Caco-2 (cell line): ENCODE measurements around the gene TREML1. TPM values are rescaled to one million over a fixed set of nuclear protein-coding genes. Genes with fewer than 3 reads are reported as not detected.
"Not testable (repeated sequence)": the region's sequence is repeated elsewhere in the genome, so short reads cannot be mapped to it uniquely, and the experiment has no call there.

Experiments used
- BruUV-seq: library from RNA; stranded (reverse); fragments of 400-500 nt; replicated peaks from 2 replicates; lab custom pipeline; 2021; lab: Mats Ljungman, UMichigan
- CTCF ChIA-PET: fragments of 300-600 bp; sonication (Branson Sonifier 250); formaldehyde crosslinking; loops from one replicate; lab custom pipeline; 2022; ENCODE audit warnings: antibody characterized with exemption; lab: Charles Lee
- POLR2A ChIA-PET: fragments of 300-600 bp; sonication (Branson Sonifier 250); formaldehyde crosslinking; loops from one replicate; lab custom pipeline; 2022; ENCODE audit warnings: antibody characterized with exemption; lab: Charles Lee
- DNase-seq, 2 experiments: peaks; one replicate each; pipeline versions ENCODE4 v3.0.0 to v3.0.0-alpha.2; 2020 to 2022
- H3K27me3 ChIP-seq: replicated peaks from 2 replicates; pipeline ENCODE4 v1.6.0; 2011; ENCODE audit warnings: low read length; ENCODE audit not compliant: control insufficient read depth, insufficient read depth
- H3K36me3 ChIP-seq: 2 replicates; pipeline ENCODE4 v1.5.1; 2011; ENCODE audit warnings: low read length; ENCODE audit not compliant: control insufficient read depth, insufficient read depth
- H3K4me1 ChIP-seq: fragments of 250-450 bp; sonication (Bioruptor Pico); 2 replicates; pipeline ENCODE4 v1.5.1; 2020; ENCODE audit warnings: mild to moderate bottlenecking
- H3K4me3 ChIP-seq: 2 replicates; pipeline ENCODE4 v1.5.1; 2011; ENCODE audit warnings: low read depth, mild to moderate bottlenecking, control low read depth, low read length
- H3K9me3 ChIP-seq: fragments of 250-450 bp; sonication (Bioruptor Pico); 2 replicates; pipeline ENCODE4 v1.5.1; 2020; ENCODE audit warnings: mild to moderate bottlenecking, moderate library complexity
- H3K27ac Mint-ChIP-seq: one replicate; pipeline ENCODE4 v1.8.0; 2022; ENCODE audit warnings: mixed read lengths; ENCODE audit not compliant: unreplicated experiment
- H3K27me3 Mint-ChIP-seq: one replicate; pipeline ENCODE4 v1.8.0; 2022; ENCODE audit warnings: mixed read lengths; ENCODE audit not compliant: insufficient read depth, unreplicated experiment
- H3K36me3 Mint-ChIP-seq: one replicate; pipeline ENCODE4 v1.8.0; 2022; ENCODE audit warnings: mild to moderate bottlenecking, mixed read lengths; ENCODE audit not compliant: insufficient read depth, unreplicated experiment
- H3K4me1 Mint-ChIP-seq: one replicate; pipeline ENCODE4 v1.8.0; 2022; ENCODE audit warnings: low read depth, mixed read lengths; ENCODE audit not compliant: unreplicated experiment
- H3K4me3 Mint-ChIP-seq: one replicate; pipeline ENCODE4 v1.8.0; 2022; ENCODE audit warnings: mild to moderate bottlenecking, moderate library complexity, mixed read lengths; ENCODE audit not compliant: unreplicated experiment
- H3K9me3 Mint-ChIP-seq: one replicate; pipeline ENCODE4 v1.8.0; 2022; ENCODE audit warnings: mixed read lengths; ENCODE audit not compliant: unreplicated experiment
- intact Hi-C: fragments of 100-400 bp; cut with micrococcal nuclease; formaldehyde crosslinking; loops from one replicate; pipeline ENCODE4 v1.10.0; 2022; ENCODE audit not compliant: unreplicated experiment
- total RNA-seq: library from RNA; stranded (reverse); gene quantifications from 2 replicates; pipeline ENCODE4 v1.2.3, GENCODE V29; 2022
- TF ChIP-seq, protein P1 (sequence below), 2 experiments: fragments of 200-600 bp in 1 of 2; IDR thresholded peaks; 1 replicate in 1 of 2; 2 replicates in 1 of 2; pipeline versions ENCODE4 v1.5.1 to v1.8.0; 2011 to 2022; ENCODE audit warnings: antibody characterized with exemption in 1 of 2, control low read depth in 1 of 2, inconsistent platforms in 1 of 2, low read depth in 1 of 2, low read length in 1 of 2, mild to moderate bottlenecking in 1 of 2, moderate library complexity in 1 of 2; ENCODE audit not compliant: insufficient read depth in 1 of 2, severe bottlenecking in 1 of 2, unreplicated experiment in 1 of 2

TREML1 gene
- total RNA-seq, 1 experiment from 2014 or later, result not detected

DNA sequence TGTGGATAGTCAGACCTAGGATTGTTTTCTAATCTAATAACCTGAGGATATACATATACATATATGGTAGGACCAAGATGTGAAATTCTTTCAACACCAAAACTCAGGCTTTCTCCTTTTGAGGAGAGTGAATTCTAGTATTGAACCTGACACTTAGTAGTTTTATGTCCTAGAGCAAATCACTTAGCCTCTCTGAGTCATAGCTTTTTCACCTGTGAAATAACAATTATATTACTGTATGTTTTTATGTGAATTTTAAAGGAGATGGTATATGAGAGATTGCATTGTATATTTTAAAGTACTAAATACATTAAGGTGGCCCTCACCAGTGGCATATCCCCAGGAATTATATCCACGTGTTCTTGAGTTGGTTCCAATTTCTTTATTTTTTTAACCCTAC is 34.6 kb downstream of the TREML1 start:
- Histone ChIP-seq H3K36me3 (no peaks in the 10 kb centered on the region), H3K9me3 (no peaks in the 10 kb centered on the region), H3K27me3 (no peaks in the 10 kb centered on the region), H3K4me1 (no peaks in the 10 kb centered on the region), H3K4me3 (no peak overlapping the region)
- no peak overlapping the region for H3K27ac Mint-ChIP-seq
- no peaks in the 10 kb centered on the region for H3K9me3 Mint-ChIP-seq
- no TSS peak for BruUV-seq
- no peaks in the 10 kb centered on the region for H3K36me3 Mint-ChIP-seq
- peaks cover 11% of the 10 kb centered on the region for H3K4me1 Mint-ChIP-seq
- TF ChIP-seq, protein P1, sequence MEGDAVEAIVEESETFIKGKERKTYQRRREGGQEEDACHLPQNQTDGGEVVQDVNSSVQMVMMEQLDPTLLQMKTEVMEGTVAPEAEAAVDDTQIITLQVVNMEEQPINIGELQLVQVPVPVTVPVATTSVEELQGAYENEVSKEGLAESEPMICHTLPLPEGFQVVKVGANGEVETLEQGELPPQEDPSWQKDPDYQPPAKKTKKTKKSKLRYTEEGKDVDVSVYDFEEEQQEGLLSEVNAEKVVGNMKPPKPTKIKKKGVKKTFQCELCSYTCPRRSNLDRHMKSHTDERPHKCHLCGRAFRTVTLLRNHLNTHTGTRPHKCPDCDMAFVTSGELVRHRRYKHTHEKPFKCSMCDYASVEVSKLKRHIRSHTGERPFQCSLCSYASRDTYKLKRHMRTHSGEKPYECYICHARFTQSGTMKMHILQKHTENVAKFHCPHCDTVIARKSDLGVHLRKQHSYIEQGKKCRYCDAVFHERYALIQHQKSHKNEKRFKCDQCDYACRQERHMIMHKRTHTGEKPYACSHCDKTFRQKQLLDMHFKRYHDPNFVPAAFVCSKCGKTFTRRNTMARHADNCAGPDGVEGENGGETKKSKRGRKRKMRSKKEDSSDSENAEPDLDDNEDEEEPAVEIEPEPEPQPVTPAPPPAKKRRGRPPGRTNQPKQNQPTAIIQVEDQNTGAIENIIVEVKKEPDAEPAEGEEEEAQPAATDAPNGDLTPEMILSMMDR (IDR thresholded peaks at IDR 0.05; ENCODE audit: insufficient read depth in 1 of 2, low read depth in 1 of 2, low read length in 1 of 2, severe bottlenecking in 1 of 2, unreplicated experiment in 1 of 2), result no peak
- DNase-seq, result no peak
- no peaks in the 10 kb centered on the region for H3K27me3 Mint-ChIP-seq
- CTCF ChIA-PET, result no interaction called here
- intact Hi-C loops, result no loop called here
- POLR2A ChIA-PET, result no interaction called here
- no peak overlapping the region for H3K4me3 Mint-ChIP-seq

DNA sequence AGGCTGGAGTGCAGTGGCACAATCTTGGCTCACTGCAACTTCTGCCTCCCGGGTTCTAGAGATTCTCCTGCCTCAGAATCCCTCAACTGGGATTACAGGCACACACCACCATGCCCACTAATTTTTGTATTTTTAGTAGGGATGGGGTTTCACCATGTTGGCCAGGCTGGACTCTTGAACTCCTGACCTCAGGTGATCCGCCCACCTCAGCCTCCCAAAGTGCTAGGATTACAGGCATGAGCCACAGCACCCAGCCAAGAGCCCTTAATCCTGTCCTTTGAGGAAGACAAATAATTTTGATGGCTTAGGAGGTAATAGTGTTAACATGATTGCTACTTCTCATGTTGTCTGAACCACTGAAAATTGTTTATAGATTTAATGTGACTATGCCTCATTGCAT is 39.1 kb downstream of the TREML1 start:
- H3K4me3 Mint-ChIP-seq, CTCF ChIA-PET: not testable (repeated sequence)
- peaks cover 20% of the 10 kb centered on the region for H3K4me1 Mint-ChIP-seq

DNA sequence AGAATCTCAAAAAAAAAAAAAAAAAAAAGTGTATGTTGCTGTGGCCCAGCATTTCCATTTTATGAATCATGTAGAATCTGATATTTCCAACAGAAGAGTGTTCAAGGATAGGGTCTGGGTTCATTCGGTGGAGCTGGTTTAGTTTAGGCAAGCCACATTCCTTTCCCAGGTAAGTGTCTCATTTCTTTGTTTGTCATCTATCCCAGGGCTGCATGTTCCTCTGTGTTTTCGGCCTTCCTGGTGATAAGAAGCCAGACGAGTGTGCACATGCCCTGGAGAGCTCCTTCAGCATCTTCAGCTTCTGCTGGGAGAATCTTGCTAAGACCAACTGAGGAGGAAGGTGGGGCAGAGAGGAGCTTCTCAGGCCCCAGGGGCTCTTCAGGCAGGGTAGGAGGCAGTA is 43.1 kb downstream of the TREML1 start:
- H3K27me3 Mint-ChIP-seq, result no peaks in the 10 kb centered on the region
- no peak overlapping the region for H3K4me3 Mint-ChIP-seq
- no peaks in the 10 kb centered on the region for H3K4me1 ChIP-seq
- peak in 1 of 2 experiments; percentile 9 for DNase-seq
- H3K4me1 Mint-ChIP-seq, result peaks cover 20% of the 10 kb centered on the region
- POLR2A ChIA-PET, result no interaction called here
- intact Hi-C loops, result no loop called here
- H3K36me3 ChIP-seq, result no peaks in the 10 kb centered on the region
- no TSS peak for BruUV-seq
- no peaks in the 10 kb centered on the region for H3K9me3 ChIP-seq
- H3K36me3 Mint-ChIP-seq, result peaks cover 11% of the 10 kb centered on the region
- no peak overlapping the region for H3K4me3 ChIP-seq
- CTCF ChIA-PET, result no interaction called here
- H3K9me3 Mint-ChIP-seq, result no peaks in the 10 kb centered on the region
- H3K27ac Mint-ChIP-seq, result no peak overlapping the region
- H3K27me3 ChIP-seq, result no peaks in the 10 kb centered on the region
- TF ChIP-seq, protein P1 (IDR thresholded peaks at IDR 0.05; ENCODE audit: insufficient read depth in 1 of 2, low read depth in 1 of 2, low read length in 1 of 2, severe bottlenecking in 1 of 2, unreplicated experiment in 1 of 2), result no peak

More for the DNA sequence above, 39.1 kb downstream of the TREML1 start:
- DNase-seq, H3K27me3 ChIP-seq, intact Hi-C loops, H3K4me3 ChIP-seq, H3K9me3 Mint-ChIP-seq, H3K36me3 ChIP-seq, POLR2A ChIA-PET, H3K27me3 Mint-ChIP-seq, H3K9me3 ChIP-seq, H3K27ac Mint-ChIP-seq, BruUV-seq, H3K4me1 ChIP-seq: not testable (repeated sequence)
- peaks cover 11% of the 10 kb centered on the region for H3K36me3 Mint-ChIP-seq

DNA sequence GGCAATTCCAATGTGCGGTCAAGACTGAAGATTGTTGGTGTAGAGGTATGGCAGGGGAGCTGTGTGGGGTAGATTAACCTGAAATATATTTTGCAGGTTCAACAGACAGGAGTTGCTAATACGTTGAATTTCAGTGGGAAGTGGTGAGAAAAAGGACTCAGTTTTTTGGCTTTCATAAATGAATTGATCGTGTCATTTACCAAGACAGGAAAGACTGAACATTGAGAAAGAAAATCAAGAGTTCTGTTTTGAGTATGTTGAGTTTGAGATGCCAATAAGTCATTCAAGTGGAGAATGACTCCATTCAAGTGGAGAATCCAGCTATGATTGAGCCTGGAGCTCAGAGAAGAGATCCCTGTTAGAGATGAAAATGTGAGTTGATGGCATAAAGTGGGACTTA is 50.3 kb downstream of the TREML1 start:
- Mint-ChIP-seq H3K27ac (no peak overlapping the region), H3K4me3 (no peak overlapping the region), H3K4me1 (no peaks in the 10 kb centered on the region), H3K36me3 (peaks cover 14% of the 10 kb centered on the region), H3K9me3 (no peaks in the 10 kb centered on the region), H3K27me3 (no peaks in the 10 kb centered on the region)
- BruUV-seq, result no TSS peak
- DNase-seq, result no peak
- no peak overlapping the region for H3K4me3 ChIP-seq
- H3K9me3 ChIP-seq, result no peaks in the 10 kb centered on the region
- POLR2A ChIA-PET, result no interaction called here
- TF ChIP-seq, protein P1 (IDR thresholded peaks at IDR 0.05; ENCODE audit: insufficient read depth in 1 of 2, low read depth in 1 of 2, low read length in 1 of 2, severe bottlenecking in 1 of 2, unreplicated experiment in 1 of 2), result no peak
- CTCF ChIA-PET, result no interaction called here
- H3K27me3 ChIP-seq, result no peaks in the 10 kb centered on the region
- no peaks in the 10 kb centered on the region for H3K36me3 ChIP-seq
- H3K4me1 ChIP-seq, result no peaks in the 10 kb centered on the region
- intact Hi-C loops, result no loop called here
